Ovary (tissue), 3 donors: Measurements from ENCODE around the gene PKP3.

Experiments
- CTCF ChIP-seq, 3 donors: fragments of 450-650 bp in 2 of 3; fragments of 200-600 bp in 1 of 3; IDR thresholded peaks; one replicate each; pipeline versions ENCODE4 v1.5.1 to v1.8.0; 2016 to 2022; ENCODE audit warnings: antibody characterized with exemption in 3 of 3, mild to moderate bottlenecking in 1 of 3
- EP300 ChIP-seq: sonication (generic); formaldehyde crosslinking; IDR thresholded peaks from one replicate; pipeline ENCODE4 v1.6.1; 2017; ENCODE audit warnings: antibody characterized with exemption
- POLR2A ChIP-seq: fragments of 450-650 bp; IDR thresholded peaks from one replicate; pipeline ENCODE4 v1.6.1; 2017; ENCODE audit warnings: antibody characterized with exemption, mild to moderate bottlenecking, moderate library complexity
- donor health status: DM: no; HTN: no; CAD: no.

GRCh38 chr11:419248-420005 is 25.4 kb downstream of the PKP3 start:
- TF ChIP-seq POLR2A (no peak), EP300 (no peak), CTCF (IDR thresholded peaks at IDR 0.05) (no peak)
